Measurements from ENCODE around the gene UNCX.

GRCh38 chr7:1255817-1256340 is 23.2 kb downstream of the UNCX start:
- no peak for TF ChIP-seq CTCF (IDR thresholded peaks at IDR 0.05; ENCODE audit: low read depth, low read length, poor library complexity, severe bottlenecking)
- no peak for TF ChIP-seq EZH2phosphoT487 (IDR thresholded peaks at IDR 0.05; ENCODE audit: borderline replicate concordance, low read length)

All from DOHH2 (cell line).